ENCODE measurements around the gene SSBP2. TPM values are rescaled to one million over a fixed set of nuclear protein-coding genes. Genes with fewer than 3 reads are reported as not detected.

The SSBP2 gene
- total RNA-seq, 1 donor from 2014 or later: 149 TPM

- peaks cover 19% of the 10 kb centered on the region for H3K4me1 Mint-ChIP-seq (ENCODE audit: unreplicated experiment)
- no peak for TF ChIP-seq CTCF (IDR thresholded peaks at IDR 0.05; ENCODE audit: unreplicated experiment)
- H3K9me3 Mint-ChIP-seq (ENCODE audit: unreplicated experiment): no peaks in the 10 kb centered on the region
- no peak overlapping the region for H3K27ac Mint-ChIP-seq (ENCODE audit: unreplicated experiment)
- H3K36me3 Mint-ChIP-seq (ENCODE audit: low read depth, unreplicated experiment): no peaks in the 10 kb centered on the region
- no peak overlapping the region for H3K4me3 Mint-ChIP-seq (ENCODE audit: unreplicated experiment)
- peaks cover 4% of the 10 kb centered on the region for H3K27me3 Mint-ChIP-seq (ENCODE audit: unreplicated experiment)
- no peak for DNase-seq (ENCODE audit: low spot score)
Measured at GRCh38 chr5:81783401-81783800, 32.5 kb upstream of the SSBP2 start.

- Mint-ChIP-seq H3K9me3 (ENCODE audit: unreplicated experiment) (no peaks in the 10 kb centered on the region), H3K4me1 (ENCODE audit: unreplicated experiment) (peaks cover 15% of the 10 kb centered on the region), H3K4me3 (ENCODE audit: unreplicated experiment) (no peak overlapping the region), H3K27me3 (ENCODE audit: unreplicated experiment) (peaks cover 4% of the 10 kb centered on the region), H3K36me3 (ENCODE audit: low read depth, unreplicated experiment) (no peaks in the 10 kb centered on the region), H3K27ac (ENCODE audit: unreplicated experiment) (no peak overlapping the region)
- TF ChIP-seq CTCF (IDR thresholded peaks at IDR 0.05; ENCODE audit: unreplicated experiment): no peak
- no peak for DNase-seq (ENCODE audit: low spot score)
Measured at GRCh38 chr5:81782811-81783210, 31.9 kb upstream of the SSBP2 start.

GRCh38 chr5:81779916-81780266 lies 29.0 kb upstream of the SSBP2 start:
- Mint-ChIP-seq H3K4me1 (ENCODE audit: unreplicated experiment) (peaks cover 15% of the 10 kb centered on the region), H3K9me3 (ENCODE audit: unreplicated experiment) (no peaks in the 10 kb centered on the region), H3K4me3 (ENCODE audit: unreplicated experiment) (no peak overlapping the region), H3K27ac (ENCODE audit: unreplicated experiment) (no peak overlapping the region), H3K36me3 (ENCODE audit: low read depth, unreplicated experiment) (no peaks in the 10 kb centered on the region), H3K27me3 (ENCODE audit: unreplicated experiment) (peaks cover 2% of the 10 kb centered on the region)
- TF ChIP-seq CTCF (IDR thresholded peaks at IDR 0.05; ENCODE audit: unreplicated experiment): no peak
- DNase-seq (ENCODE audit: low spot score): no peak

GRCh38 chr5:81779125-81779915 lies 28.4 kb upstream of the SSBP2 start:
- no peaks in the 10 kb centered on the region for H3K36me3 Mint-ChIP-seq (ENCODE audit: low read depth, unreplicated experiment)
- no peak for TF ChIP-seq CTCF (IDR thresholded peaks at IDR 0.05; ENCODE audit: unreplicated experiment)

GRCh38 chr5:81778642-81779041 lies 27.7 kb upstream of the SSBP2 start:
- TF ChIP-seq CTCF (IDR thresholded peaks at IDR 0.05; ENCODE audit: unreplicated experiment): no peak
- no peak for DNase-seq (ENCODE audit: low spot score)
- Mint-ChIP-seq H3K27ac (ENCODE audit: unreplicated experiment) (no peak overlapping the region), H3K9me3 (ENCODE audit: unreplicated experiment) (no peaks in the 10 kb centered on the region), H3K36me3 (ENCODE audit: low read depth, unreplicated experiment) (no peaks in the 10 kb centered on the region), H3K4me3 (ENCODE audit: unreplicated experiment) (no peak overlapping the region), H3K4me1 (ENCODE audit: unreplicated experiment) (peaks cover 28% of the 10 kb centered on the region), H3K27me3 (ENCODE audit: unreplicated experiment) (peaks cover 4% of the 10 kb centered on the region)

More at GRCh38 chr5:81779125-81779915, 28.4 kb upstream of the SSBP2 start:
- no peak for DNase-seq (ENCODE audit: low spot score)
- Mint-ChIP-seq H3K27ac (ENCODE audit: unreplicated experiment) (peak overlapping the region; percentile 5), H3K4me3 (ENCODE audit: unreplicated experiment) (no peak overlapping the region), H3K9me3 (ENCODE audit: unreplicated experiment) (no peaks in the 10 kb centered on the region), H3K27me3 (ENCODE audit: unreplicated experiment) (peaks cover 2% of the 10 kb centered on the region), H3K4me1 (ENCODE audit: unreplicated experiment) (peaks cover 21% of the 10 kb centered on the region)

Data from endothelial cell (in vitro differentiated cells).